CD4-positive, CD25-positive, alpha-beta regulatory T cell (primary cell): Measurements from ENCODE around the gene CHST2. TPM values are rescaled to one million over a fixed set of nuclear protein-coding genes. Genes with fewer than 3 reads are reported as not detected.
"Not testable (repeated sequence)": the region's sequence is repeated elsewhere in the genome, so short reads cannot be mapped to it uniquely, and the experiment has no call there.

ENCODE experiments used
- ATAC-seq, 2 donors: fragments of 150-1000 bp; cut with Tn5 transposase; one replicate each; pipeline ENCODE4 v1.10.0; 2021; ENCODE audit warnings: low read depth in 2 of 2, moderate number of reproducible peaks in 2 of 2, moderate library complexity in 1 of 2
- DNase-seq, 3 donors: peaks; one replicate each; pipeline versions ENCODE4 v3.0.0 to v3.0.0-alpha.2; 2012 to 2022; ENCODE audit warnings: mixed read lengths in 1 of 3
- H3K27ac ChIP-seq: one replicate; pipeline ENCODE4 v1.7.0; 2013; ENCODE audit warnings: mild to moderate bottlenecking, low read length; ENCODE audit not compliant: insufficient read depth, poor library complexity, severe bottlenecking
- H3K27me3 ChIP-seq: one replicate; pipeline ENCODE4 v1.7.0; 2013; ENCODE audit warnings: low read length; ENCODE audit not compliant: control insufficient read depth, insufficient read depth
- H3K36me3 ChIP-seq: one replicate; pipeline ENCODE4 v1.7.0; 2013; ENCODE audit warnings: mild to moderate bottlenecking, low read length, moderate library complexity; ENCODE audit not compliant: control insufficient read depth, insufficient read depth
- H3K4me1 ChIP-seq: 2 replicates; pipeline ENCODE4 v1.7.0; 2013; ENCODE audit warnings: mild to moderate bottlenecking, low read length; ENCODE audit not compliant: insufficient read depth, control insufficient read depth, poor library complexity, severe bottlenecking
- H3K4me3 ChIP-seq: one replicate; pipeline ENCODE4 v1.7.0; 2013; ENCODE audit warnings: low read depth, mild to moderate bottlenecking, low read length, moderate library complexity
- H3K9me3 ChIP-seq, 2 experiments: 1 replicate in 1 of 2; 2 replicates in 1 of 2; pipeline ENCODE4 v1.7.0; 2013; ENCODE audit warnings: low read length in 2 of 2, mild to moderate bottlenecking in 1 of 2, moderate library complexity in 1 of 2; ENCODE audit not compliant: control insufficient read depth in 2 of 2
- H3K27ac Mint-ChIP-seq, 3 donors: one replicate each; pipeline ENCODE4 v1.8.0; 2020 to 2022; ENCODE audit warnings: mild to moderate bottlenecking in 3 of 3, mixed read lengths in 3 of 3, moderate library complexity in 2 of 3
- H3K27me3 Mint-ChIP-seq: one replicate; pipeline ENCODE4 v1.8.0; 2022; ENCODE audit warnings: mild to moderate bottlenecking, mixed read lengths
- H3K36me3 Mint-ChIP-seq: one replicate; pipeline ENCODE4 v1.8.0; 2020; ENCODE audit warnings: mixed read lengths
- H3K4me1 Mint-ChIP-seq, 4 donors: one replicate each; pipeline ENCODE4 v1.8.0; 2020 to 2022; ENCODE audit warnings: mixed read lengths in 4 of 4, mild to moderate bottlenecking in 1 of 4
- H3K4me3 Mint-ChIP-seq, 4 donors: one replicate each; pipeline ENCODE4 v1.8.0; 2020 to 2022; ENCODE audit warnings: mild to moderate bottlenecking in 4 of 4, mixed read lengths in 4 of 4, moderate library complexity in 3 of 4
- H3K9me3 Mint-ChIP-seq, 7 donors: one replicate each; pipeline ENCODE4 v1.8.0; 2020 to 2022; ENCODE audit warnings: mixed read lengths in 7 of 7, mild to moderate bottlenecking in 3 of 7, moderate library complexity in 2 of 7
- polyA plus RNA-seq, 4 donors: library from polyadenylated mRNA; unstranded; fragments of 300-500 nt; fragmentation: Illumina TruSeq; gene quantifications; one replicate each; pipeline ENCODE4 v1.2.3, GENCODE V29; 2021
- total RNA-seq: library from RNA; stranded (reverse); gene quantifications from one replicate; pipeline ENCODE4 v1.2.3, GENCODE V29; 2022

The CHST2 gene
- total RNA-seq (4.9 TPM), polyA plus RNA-seq (1 to 10 TPM; 4.3 to 6.0 (median 5.2) TPM)

- Histone ChIP-seq H3K4me1 (peaks cover 27% of the 10 kb centered on the region), H3K36me3 (no peaks in the 10 kb centered on the region), H3K4me3 (peak within 1 kb of the TSS; percentile 58), H3K9me3 (no peaks in the 10 kb centered on the region), H3K27me3 (no peaks in the 10 kb centered on the region), H3K27ac (peak within 1 kb of the TSS; percentile 14)
- DNase-seq, result peak; percentile 59 to 86 (median 77)
- Mint-ChIP-seq H3K9me3 (no peaks in the 10 kb centered on the region), H3K36me3 (no peaks in the 10 kb centered on the region), H3K27me3 (no peaks in the 10 kb centered on the region), H3K4me1 (peaks cover 18 to 51% (median 33%) of the 10 kb centered on the region in 4 donors), H3K4me3 (peak within 1 kb of the TSS; percentile 89 to 96 (median 94)), H3K27ac (peak within 1 kb of the TSS; percentile 72 to 89 (median 82))
- peak; percentile 77 to 80 for ATAC-seq
Measured at GRCh38 chr3:143119009-143119914, at the start of gene CHST2. CHST2 (plus strand) TSS chr3:143119771; CDS start chr3:143120817, 1,046 bp downstream.

- no peak overlapping the region for H3K27ac ChIP-seq
- no peaks in the 10 kb centered on the region for H3K4me1 ChIP-seq
- Mint-ChIP-seq H3K4me1 (peaks cover 0 to 4% (median 0%) of the 10 kb centered on the region in 4 donors), H3K27ac (no peak overlapping the region), H3K9me3 (no peaks in the 10 kb centered on the region), H3K4me3 (no peak overlapping the region), H3K36me3 (no peaks in the 10 kb centered on the region), H3K27me3 (no peaks in the 10 kb centered on the region)
- no peaks in the 10 kb centered on the region for H3K27me3 ChIP-seq
- H3K36me3 ChIP-seq, result no peaks in the 10 kb centered on the region
- ATAC-seq, result no peak
- DNase-seq, result no peak
- no peak overlapping the region for H3K4me3 ChIP-seq
- no peaks in the 10 kb centered on the region for H3K9me3 ChIP-seq
Measured at GRCh38 chr3:143070977-143071551, 48.5 kb upstream of the CHST2 start.

GRCh38 chr3:143071776-143072175 lies 47.8 kb upstream of the CHST2 start:
- no peak for DNase-seq
- no peak overlapping the region for H3K27ac ChIP-seq

GRCh38 chr3:143072298-143073020 lies 47.1 kb upstream of the CHST2 start:
- H3K9me3 Mint-ChIP-seq, H3K27ac Mint-ChIP-seq, H3K4me3 ChIP-seq, H3K27me3 Mint-ChIP-seq, H3K4me3 Mint-ChIP-seq, H3K27ac ChIP-seq, ATAC-seq, H3K27me3 ChIP-seq, H3K36me3 Mint-ChIP-seq, H3K36me3 ChIP-seq, H3K9me3 ChIP-seq, DNase-seq, H3K4me1 Mint-ChIP-seq, H3K4me1 ChIP-seq: not testable (repeated sequence)

More at GRCh38 chr3:143071776-143072175, 47.8 kb upstream of the CHST2 start:
- H3K36me3 ChIP-seq, result no peaks in the 10 kb centered on the region
- H3K27me3 ChIP-seq, result no peaks in the 10 kb centered on the region
- no peaks in the 10 kb centered on the region for H3K9me3 Mint-ChIP-seq
- H3K4me3 ChIP-seq, result no peak overlapping the region
- no peaks in the 10 kb centered on the region for H3K27me3 Mint-ChIP-seq
- H3K4me1 ChIP-seq, result no peaks in the 10 kb centered on the region
- no peak overlapping the region for H3K27ac Mint-ChIP-seq
- peaks cover 0 to 4% (median 0%) of the 10 kb centered on the region in 4 donors for H3K4me1 Mint-ChIP-seq
- peak overlapping the region in 1 of 4 donors; percentile 36 for H3K4me3 Mint-ChIP-seq
- no peaks in the 10 kb centered on the region for H3K36me3 Mint-ChIP-seq
- no peak for ATAC-seq
- H3K9me3 ChIP-seq, result no peaks in the 10 kb centered on the region

- not testable (repeated sequence) for ATAC-seq, H3K9me3 ChIP-seq, H3K4me1 ChIP-seq, H3K27me3 Mint-ChIP-seq, H3K9me3 Mint-ChIP-seq, H3K27ac Mint-ChIP-seq, DNase-seq, H3K4me3 Mint-ChIP-seq, H3K27ac ChIP-seq, H3K4me3 ChIP-seq, H3K4me1 Mint-ChIP-seq, H3K27me3 ChIP-seq, H3K36me3 ChIP-seq, H3K36me3 Mint-ChIP-seq
Measured at GRCh38 chr3:143073541-143073940, 46.0 kb upstream of the CHST2 start.

- not testable (repeated sequence) for H3K4me1 ChIP-seq, H3K4me3 ChIP-seq, H3K27ac ChIP-seq, H3K4me1 Mint-ChIP-seq, H3K27ac Mint-ChIP-seq, H3K27me3 Mint-ChIP-seq, H3K36me3 Mint-ChIP-seq, DNase-seq, H3K9me3 Mint-ChIP-seq, H3K36me3 ChIP-seq, H3K9me3 ChIP-seq, H3K27me3 ChIP-seq, H3K4me3 Mint-ChIP-seq, ATAC-seq
Measured at GRCh38 chr3:143073983-143074382, 45.6 kb upstream of the CHST2 start.

GRCh38 chr3:143078883-143079282 lies 40.7 kb upstream of the CHST2 start:
- no peak overlapping the region for H3K27ac Mint-ChIP-seq
- Histone ChIP-seq H3K36me3 (no peaks in the 10 kb centered on the region), H3K4me1 (peaks cover 11% of the 10 kb centered on the region), H3K4me3 (no peak overlapping the region), H3K9me3 (no peaks in the 10 kb centered on the region), H3K27ac (no peak overlapping the region), H3K27me3 (no peaks in the 10 kb centered on the region)
- DNase-seq (no peak), ATAC-seq (no peak)
- peaks cover 0 to 3% (median 0%) of the 10 kb centered on the region in 7 donors for H3K9me3 Mint-ChIP-seq
- H3K36me3 Mint-ChIP-seq, result no peaks in the 10 kb centered on the region
- H3K4me3 Mint-ChIP-seq, result no peak overlapping the region
- H3K27me3 Mint-ChIP-seq, result no peaks in the 10 kb centered on the region
- H3K4me1 Mint-ChIP-seq, result peaks cover 0 to 19% (median 14%) of the 10 kb centered on the region in 4 donors
